Panc1 (cell line): Measurements from ENCODE around the gene BOD1. TPM values are rescaled to one million over a fixed set of nuclear protein-coding genes. Genes with fewer than 3 reads are reported as not detected.
A peak's percentile ranks its signal among the peaks of the same experiment; 100 is the strongest.

ENCODE experiments used
- ATAC-seq: fragments of 200-7000 bp; cut with Tn5 transposase; 2 replicates; pipeline ENCODE4 v1.9.1; 2020; ENCODE audit warnings: mild to moderate bottlenecking, moderate library complexity
- BruUV-seq: library from RNA; stranded (reverse); fragments of 400-500 nt; replicated peaks from 2 replicates; lab custom pipeline; 2021; lab: Mats Ljungman, UMichigan
- CTCF ChIA-PET: fragments of 300-600 bp; sonication (Branson Sonifier 250); formaldehyde crosslinking; loops from one replicate; lab custom pipeline; 2022; ENCODE audit warnings: antibody characterized with exemption; lab: Charles Lee
- POLR2A ChIA-PET: fragments of 300-600 bp; sonication (Branson Sonifier 250); formaldehyde crosslinking; loops from one replicate; lab custom pipeline; 2022; ENCODE audit warnings: antibody characterized with exemption; lab: Charles Lee
- DNase-seq: peaks from one replicate; pipeline ENCODE4 v3.0.0-alpha.2; 2010; ENCODE audit warnings: low read depth, low spot score
- H3K27ac ChIP-seq: 2 replicates; pipeline ENCODE4 v1.5.1; 2011; ENCODE audit warnings: mild to moderate bottlenecking, low read length, inconsistent platforms
- H3K27me3 ChIP-seq: fragments of 200-500 bp; sonication (Bioruptor generic); 2 replicates; pipeline ENCODE4 v1.6.0; 2014; ENCODE audit warnings: low read length, inconsistent platforms; ENCODE audit not compliant: control insufficient read depth, insufficient read depth
- H3K36me3 ChIP-seq: fragments of 200-500 bp; sonication (Bioruptor generic); 2 replicates; pipeline ENCODE4 v1.5.1; 2014; ENCODE audit warnings: inconsistent platforms, mild to moderate bottlenecking, low read length, moderate library complexity; ENCODE audit not compliant: control insufficient read depth, insufficient read depth
- H3K4me1 ChIP-seq: 2 replicates; pipeline ENCODE4 v1.5.1; 2011; ENCODE audit warnings: inconsistent platforms, mild to moderate bottlenecking, low read length, moderate library complexity; ENCODE audit not compliant: control insufficient read depth, insufficient read depth
- H3K4me3 ChIP-seq, 2 experiments: 2 replicates each; pipeline ENCODE4 v1.5.1; 2011 to 2012; ENCODE audit warnings: low read depth in 2 of 2, low read length in 2 of 2, mild to moderate bottlenecking in 2 of 2, inconsistent platforms in 1 of 2, moderate library complexity in 1 of 2
- H3K9me3 ChIP-seq: fragments of 200-500 bp; sonication (Bioruptor generic); 2 replicates; pipeline ENCODE4 v1.5.1; 2014; ENCODE audit warnings: low read depth, mild to moderate bottlenecking, inconsistent platforms, low read length, moderate library complexity; ENCODE audit not compliant: control insufficient read depth, insufficient read depth
- CTCF ChIP-seq: fragments of 450-650 bp; IDR thresholded peaks from 2 replicates; pipeline ENCODE4 v1.5.1; 2017; ENCODE audit warnings: mild to moderate bottlenecking
- POLR2AphosphoS5 ChIP-seq: IDR thresholded peaks from 2 replicates; pipeline ENCODE4 v1.6.1; 2012; ENCODE audit warnings: mild to moderate bottlenecking, low read depth, low read length, moderate library complexity
- REST ChIP-seq, 2 experiments: IDR thresholded peaks; 2 replicates each; pipeline ENCODE4 v1.6.1; 2011 to 2012; ENCODE audit warnings: low read depth in 2 of 2, control low read depth in 1 of 2, low read length in 1 of 2, mild to moderate bottlenecking in 1 of 2, moderate library complexity in 1 of 2; ENCODE audit not compliant: insufficient read depth in 1 of 2
- SIN3A ChIP-seq: IDR thresholded peaks from 2 replicates; pipeline ENCODE4 v1.6.1; 2012; ENCODE audit warnings: low read depth, mild to moderate bottlenecking, low read length, moderate library complexity, borderline replicate concordance; ENCODE audit not compliant: insufficient read depth
- TCF7L2 ChIP-seq: IDR thresholded peaks from 2 replicates; pipeline ENCODE4 v1.6.1; 2011; ENCODE audit warnings: mild to moderate bottlenecking, low read depth, low read length, inconsistent platforms
- in situ Hi-C: cut with HindIII; loops from 2 replicates; pipeline ENCODE4 v1.10.0; 2016; ENCODE audit warnings: low sequenced_read_pairs, low pct_unique_long_range_greater_than_20kb
- intact Hi-C: fragments of 100-400 bp; cut with micrococcal nuclease; formaldehyde crosslinking; loops from one replicate; pipeline ENCODE4 v1.10.0; 2022; ENCODE audit not compliant: unreplicated experiment
- total RNA-seq: library from RNA; stranded (reverse); gene quantifications from one replicate; pipeline ENCODE4 v1.2.1, GENCODE V29; 2021; ENCODE audit not compliant: unreplicated experiment

Gene BOD1
- total RNA-seq, 1 experiment from 2014 or later: 86.1 TPM

- in situ Hi-C loops: no loop called here
- intact Hi-C loops: no loop called here
- no peaks in the 10 kb centered on the region for H3K36me3 ChIP-seq
- no peaks in the 10 kb centered on the region for H3K4me1 ChIP-seq
- ATAC-seq (no peak; the same call in 1 of the 2 replicates), DNase-seq (no peak)
- no peak overlapping the region for H3K27ac ChIP-seq
- no TSS peak for BruUV-seq
- no peaks in the 10 kb centered on the region for H3K27me3 ChIP-seq
- H3K4me3 ChIP-seq: no peak overlapping the region
- ChIA-PET POLR2A (no interaction called here), CTCF (interaction anchor here (0.7 to 1.0 kb wide), 2 partner anchors 187 to 287 kb away, joined by 3 read pairs; no protein-coding TSS in a partner anchor)
- no peaks in the 10 kb centered on the region; the same call in 1 of the 2 replicates for H3K9me3 ChIP-seq
- no peak for TF ChIP-seq TCF7L2
- TF ChIP-seq REST (IDR thresholded peaks at IDR 0.05; ENCODE audit: insufficient read depth in 1 of 2, low read depth in 2 of 2, low read length in 1 of 2): no peak
- TF ChIP-seq POLR2AphosphoS5: no peak
- no peak for TF ChIP-seq CTCF
- no peak for TF ChIP-seq SIN3A
Observed at GRCh38 chr5:173582216-173583111, 34.0 kb downstream of the BOD1 start.

GRCh38 chr5:173581408-173582215 is 34.8 kb downstream of the BOD1 start:
- no TSS peak for BruUV-seq
- TF ChIP-seq CTCF (peak; percentile 94), POLR2AphosphoS5 (no peak)
- Histone ChIP-seq H3K4me3 (no peak overlapping the region), H3K36me3 (no peaks in the 10 kb centered on the region), H3K4me1 (no peaks in the 10 kb centered on the region), H3K27ac (no peak overlapping the region), H3K27me3 (no peaks in the 10 kb centered on the region), H3K9me3 (no peaks in the 10 kb centered on the region; the same call in 1 of the 2 replicates)
- ChIA-PET CTCF (interaction anchor here (0.7 to 1.0 kb wide), 2 partner anchors 186 to 286 kb away, joined by 3 read pairs; no protein-coding TSS in a partner anchor), POLR2A (no interaction called here)
- ATAC-seq (peak; percentile 91), DNase-seq (no peak)
- intact Hi-C loops: no loop called here
- in situ Hi-C loops: no loop called here
